ENCODE results near the gene GSTO2. TPM values are rescaled to one million over a fixed set of nuclear protein-coding genes. Genes with fewer than 3 reads are reported as not detected.

The GSTO2 gene
- total and polyA plus RNA-seq, 2 experiments from 2014 or later: 30.7 to 49.8 TPM

DNA sequence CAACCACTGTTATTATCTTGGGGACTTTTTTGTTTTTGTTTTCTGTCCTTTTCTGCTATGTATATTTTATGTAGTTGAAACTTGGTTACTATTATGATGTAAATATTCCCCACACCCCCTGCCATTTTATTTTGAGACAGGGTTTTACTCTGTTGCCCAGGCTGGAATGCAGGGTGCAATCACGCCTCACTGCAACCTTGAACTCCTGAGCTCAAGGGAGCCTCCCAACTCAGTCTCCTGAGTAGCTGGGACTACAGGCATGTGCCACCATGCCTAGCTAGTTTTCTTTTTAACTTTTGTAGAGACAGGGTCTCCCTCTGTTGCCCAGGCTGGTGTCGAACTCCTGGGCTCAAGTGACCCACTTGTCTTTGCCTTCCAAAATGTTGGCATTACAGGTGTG is 18.0 kb downstream of the GSTO2 start:
- Mint-ChIP-seq H3K36me3 (ENCODE audit: low read depth) (peaks cover 3% of the 10 kb centered on the region; the same call in 2 of the 3 replicates), H3K27me3 (ENCODE audit: insufficient read depth, low read depth, poor library complexity) (no peaks in the 10 kb centered on the region), H3K4me1 (peaks cover 11% of the 10 kb centered on the region; the same call in 2 of the 3 replicates), H3K27ac (no peak overlapping the region), H3K4me3 (no peak overlapping the region), H3K9me3 (no peaks in the 10 kb centered on the region)
- Histone ChIP-seq H3K27ac (ENCODE audit: low read depth) (no peak overlapping the region), H3F3A (replicated peaks; ENCODE audit: low read depth) (0 out of 2 replicates have a peak, but pooled peaks cover 3% of the 10 kb centered on the region), H3K36me3 (ENCODE audit: insufficient read depth) (no peaks in the 10 kb centered on the region), H3K27me3 (ENCODE audit: insufficient read depth) (no peaks in the 10 kb centered on the region), H2AFZ (no peak overlapping the region), H4K20me1 (replicated peaks; ENCODE audit: insufficient read depth) (no peaks in the 10 kb centered on the region; the same call in 1 of the 2 replicates), H3K4me1 (ENCODE audit: insufficient read depth) (peaks cover 7% of the 10 kb centered on the region), H3K9me2 (ENCODE audit: insufficient read depth) (no peaks in the 10 kb centered on the region), H3K4me2 (no peak overlapping the region), H3K4me3 (no peak overlapping the region), H3K79me2 (replicated peaks; ENCODE audit: insufficient read depth) (no peaks in the 10 kb centered on the region; the same call in 1 of the 2 replicates)
- DNase-seq (ENCODE audit: low spot score) (no peak), ATAC-seq (no peak)
- TF ChIP-seq JUNB (IDR thresholded peaks at IDR 0.05; ENCODE audit: unreplicated experiment) (no peak), REST (IDR thresholded peaks at IDR 0.05; ENCODE audit: unreplicated experiment) (no peak), EZH2phosphoT487 (IDR thresholded peaks at IDR 0.05; ENCODE audit: unreplicated experiment) (no peak), STAT1 (IDR thresholded peaks at IDR 0.05; ENCODE audit: unreplicated experiment) (no peak), ZNF331 (CRISPR knock-in tag; IDR thresholded peaks at IDR 0.05; ENCODE audit: low read depth) (no peak), EZH2 (IDR thresholded peaks at IDR 0.05; ENCODE audit: low read depth, unreplicated experiment) (no peak), CTCF (conservative IDR thresholded peaks at IDR 0.05; ENCODE audit: low read depth in 2 of 2) (no peak)
- TF ChIP-seq, protein P1, sequence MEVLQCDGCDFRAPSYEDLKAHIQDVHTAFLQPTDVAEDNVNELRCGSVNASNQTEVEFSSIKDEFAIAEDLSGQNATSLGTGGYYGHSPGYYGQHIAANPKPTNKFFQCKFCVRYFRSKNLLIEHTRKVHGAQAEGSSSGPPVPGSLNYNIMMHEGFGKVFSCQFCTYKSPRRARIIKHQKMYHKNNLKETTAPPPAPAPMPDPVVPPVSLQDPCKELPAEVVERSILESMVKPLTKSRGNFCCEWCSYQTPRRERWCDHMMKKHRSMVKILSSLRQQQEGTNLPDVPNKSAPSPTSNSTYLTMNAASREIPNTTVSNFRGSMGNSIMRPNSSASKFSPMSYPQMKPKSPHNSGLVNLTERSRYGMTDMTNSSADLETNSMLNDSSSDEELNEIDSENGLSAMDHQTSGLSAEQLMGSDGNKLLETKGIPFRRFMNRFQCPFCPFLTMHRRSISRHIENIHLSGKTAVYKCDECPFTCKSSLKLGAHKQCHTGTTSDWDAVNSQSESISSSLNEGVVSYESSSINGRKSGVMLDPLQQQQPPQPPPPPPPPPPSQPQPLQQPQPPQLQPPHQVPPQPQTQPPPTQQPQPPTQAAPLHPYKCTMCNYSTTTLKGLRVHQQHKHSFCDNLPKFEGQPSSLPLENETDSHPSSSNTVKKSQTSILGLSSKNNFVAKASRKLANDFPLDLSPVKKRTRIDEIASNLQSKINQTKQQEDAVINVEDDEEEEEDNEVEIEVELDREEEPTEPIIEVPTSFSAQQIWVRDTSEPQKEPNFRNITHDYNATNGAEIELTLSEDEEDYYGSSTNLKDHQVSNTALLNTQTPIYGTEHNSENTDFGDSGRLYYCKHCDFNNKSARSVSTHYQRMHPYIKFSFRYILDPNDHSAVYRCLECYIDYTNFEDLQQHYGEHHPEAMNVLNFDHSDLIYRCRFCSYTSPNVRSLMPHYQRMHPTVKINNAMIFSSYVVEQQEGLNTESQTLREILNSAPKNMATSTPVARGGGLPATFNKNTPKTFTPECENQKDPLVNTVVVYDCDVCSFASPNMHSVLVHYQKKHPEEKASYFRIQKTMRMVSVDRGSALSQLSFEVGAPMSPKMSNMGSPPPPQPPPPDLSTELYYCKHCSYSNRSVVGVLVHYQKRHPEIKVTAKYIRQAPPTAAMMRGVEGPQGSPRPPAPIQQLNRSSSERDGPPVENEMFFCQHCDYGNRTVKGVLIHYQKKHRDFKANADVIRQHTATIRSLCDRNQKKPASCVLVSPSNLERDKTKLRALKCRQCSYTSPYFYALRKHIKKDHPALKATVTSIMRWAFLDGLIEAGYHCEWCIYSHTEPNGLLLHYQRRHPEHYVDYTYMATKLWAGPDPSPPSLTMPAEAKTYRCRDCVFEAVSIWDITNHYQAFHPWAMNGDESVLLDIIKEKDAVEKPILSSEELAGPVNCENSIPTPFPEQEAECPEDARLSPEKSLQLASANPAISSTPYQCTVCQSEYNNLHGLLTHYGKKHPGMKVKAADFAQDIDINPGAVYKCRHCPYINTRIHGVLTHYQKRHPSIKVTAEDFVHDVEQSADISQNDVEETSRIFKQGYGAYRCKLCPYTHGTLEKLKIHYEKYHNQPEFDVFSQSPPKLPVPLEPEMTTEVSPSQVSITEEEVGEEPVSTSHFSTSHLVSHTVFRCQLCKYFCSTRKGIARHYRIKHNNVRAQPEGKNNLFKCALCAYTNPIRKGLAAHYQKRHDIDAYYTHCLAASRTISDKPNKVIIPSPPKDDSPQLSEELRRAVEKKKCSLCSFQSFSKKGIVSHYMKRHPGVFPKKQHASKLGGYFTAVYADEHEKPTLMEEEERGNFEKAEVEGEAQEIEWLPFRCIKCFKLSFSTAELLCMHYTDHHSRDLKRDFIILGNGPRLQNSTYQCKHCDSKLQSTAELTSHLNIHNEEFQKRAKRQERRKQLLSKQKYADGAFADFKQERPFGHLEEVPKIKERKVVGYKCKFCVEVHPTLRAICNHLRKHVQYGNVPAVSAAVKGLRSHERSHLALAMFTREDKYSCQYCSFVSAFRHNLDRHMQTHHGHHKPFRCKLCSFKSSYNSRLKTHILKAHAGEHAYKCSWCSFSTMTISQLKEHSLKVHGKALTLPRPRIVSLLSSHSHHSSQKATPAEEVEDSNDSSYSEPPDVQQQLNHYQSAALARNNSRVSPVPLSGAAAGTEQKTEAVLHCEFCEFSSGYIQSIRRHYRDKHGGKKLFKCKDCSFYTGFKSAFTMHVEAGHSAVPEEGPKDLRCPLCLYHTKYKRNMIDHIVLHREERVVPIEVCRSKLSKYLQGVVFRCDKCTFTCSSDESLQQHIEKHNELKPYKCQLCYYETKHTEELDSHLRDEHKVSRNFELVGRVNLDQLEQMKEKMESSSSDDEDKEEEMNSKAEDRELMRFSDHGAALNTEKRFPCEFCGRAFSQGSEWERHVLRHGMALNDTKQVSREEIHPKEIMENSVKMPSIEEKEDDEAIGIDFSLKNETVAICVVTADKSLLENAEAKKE (CRISPR knock-in tag; IDR thresholded peaks at IDR 0.05): no peak
- TF ChIP-seq, protein P2, sequence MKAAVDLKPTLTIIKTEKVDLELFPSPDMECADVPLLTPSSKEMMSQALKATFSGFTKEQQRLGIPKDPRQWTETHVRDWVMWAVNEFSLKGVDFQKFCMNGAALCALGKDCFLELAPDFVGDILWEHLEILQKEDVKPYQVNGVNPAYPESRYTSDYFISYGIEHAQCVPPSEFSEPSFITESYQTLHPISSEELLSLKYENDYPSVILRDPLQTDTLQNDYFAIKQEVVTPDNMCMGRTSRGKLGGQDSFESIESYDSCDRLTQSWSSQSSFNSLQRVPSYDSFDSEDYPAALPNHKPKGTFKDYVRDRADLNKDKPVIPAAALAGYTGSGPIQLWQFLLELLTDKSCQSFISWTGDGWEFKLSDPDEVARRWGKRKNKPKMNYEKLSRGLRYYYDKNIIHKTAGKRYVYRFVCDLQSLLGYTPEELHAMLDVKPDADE (IDR thresholded peaks at IDR 0.05): no peak
